ENCODE data around the gene SGMS1. TPM values are rescaled to one million over a fixed set of nuclear protein-coding genes. Genes with fewer than 3 reads are reported as not detected.
"Not testable (repeated sequence)": the region's sequence is repeated elsewhere in the genome, so short reads cannot be mapped to it uniquely, and the experiment has no call there.

The SGMS1 gene
- total and polyA plus RNA-seq, 2 donors (not counting 3 experiments of a cell fraction or from before 2014, with no cell fraction given): 9.7 to 23.7 TPM

DNA sequence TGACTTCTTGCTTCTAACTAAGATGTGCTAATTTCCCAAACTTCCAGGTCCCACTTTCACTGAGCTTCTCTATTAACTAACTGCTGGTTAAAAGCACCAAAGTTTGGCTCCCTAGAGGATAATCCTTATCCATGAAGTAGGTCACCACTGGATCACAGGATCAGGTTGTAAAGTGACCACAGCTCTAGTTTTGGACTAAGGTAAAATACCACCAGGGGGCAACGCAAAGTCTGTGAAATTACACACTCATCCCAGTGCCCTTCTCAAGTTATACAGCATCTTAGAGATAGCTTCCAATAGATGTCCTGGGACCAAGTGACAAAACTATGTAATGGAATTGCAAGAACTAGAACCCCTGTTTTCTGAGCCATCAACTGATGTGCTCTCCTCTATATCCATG lies 256.0 kb downstream of the SGMS1 start:
- Histone ChIP-seq H3K79me2 (ENCODE audit: control insufficient read depth, insufficient read depth, low read length) (no peaks in the 10 kb centered on the region), H3K27ac (ENCODE audit: insufficient read depth, low read depth, low read length) (no peak overlapping the region), H3K9me3 (replicated peaks; ENCODE audit: control insufficient read depth, insufficient read depth, low read length) (no peaks in the 10 kb centered on the region), H3K4me1 (ENCODE audit: control insufficient read depth, extremely low read depth, insufficient read depth, low read length) (peaks cover under 1% of the 10 kb centered on the region), H3K4me2 (ENCODE audit: insufficient read depth, low read length) (no peak overlapping the region), H3K36me3 (ENCODE audit: control insufficient read depth in 2 of 2, extremely low read depth in 1 of 2, insufficient read depth in 2 of 2, low read length in 2 of 2) (no peaks in the 10 kb centered on the region), H3K9me1 (replicated peaks; ENCODE audit: control insufficient read depth, extremely low read depth, insufficient read depth, low read length) (no peaks in the 10 kb centered on the region), H3K4me3 (replicated peaks in 1 of 3; ENCODE audit: insufficient read depth in 1 of 3, low read depth in 1 of 3, low read length in 3 of 3) (no peak overlapping the region), H3K9ac (replicated peaks; ENCODE audit: extremely low read depth, insufficient read depth, low read length) (no peak overlapping the region), H2AFZ (ENCODE audit: low read depth, low read length) (no peak overlapping the region), H3K27me3 (ENCODE audit: control insufficient read depth in 2 of 2, insufficient read depth in 2 of 2, low read length in 2 of 2) (no peaks in the 10 kb centered on the region), H4K20me1 (replicated peaks; ENCODE audit: control insufficient read depth, extremely low read depth, insufficient read depth, low read length) (no peaks in the 10 kb centered on the region)
- no peak for TF ChIP-seq FOS (IDR thresholded peaks at IDR 0.05; ENCODE audit: borderline replicate concordance, insufficient read depth, low read length)
- TF ChIP-seq, protein P1, sequence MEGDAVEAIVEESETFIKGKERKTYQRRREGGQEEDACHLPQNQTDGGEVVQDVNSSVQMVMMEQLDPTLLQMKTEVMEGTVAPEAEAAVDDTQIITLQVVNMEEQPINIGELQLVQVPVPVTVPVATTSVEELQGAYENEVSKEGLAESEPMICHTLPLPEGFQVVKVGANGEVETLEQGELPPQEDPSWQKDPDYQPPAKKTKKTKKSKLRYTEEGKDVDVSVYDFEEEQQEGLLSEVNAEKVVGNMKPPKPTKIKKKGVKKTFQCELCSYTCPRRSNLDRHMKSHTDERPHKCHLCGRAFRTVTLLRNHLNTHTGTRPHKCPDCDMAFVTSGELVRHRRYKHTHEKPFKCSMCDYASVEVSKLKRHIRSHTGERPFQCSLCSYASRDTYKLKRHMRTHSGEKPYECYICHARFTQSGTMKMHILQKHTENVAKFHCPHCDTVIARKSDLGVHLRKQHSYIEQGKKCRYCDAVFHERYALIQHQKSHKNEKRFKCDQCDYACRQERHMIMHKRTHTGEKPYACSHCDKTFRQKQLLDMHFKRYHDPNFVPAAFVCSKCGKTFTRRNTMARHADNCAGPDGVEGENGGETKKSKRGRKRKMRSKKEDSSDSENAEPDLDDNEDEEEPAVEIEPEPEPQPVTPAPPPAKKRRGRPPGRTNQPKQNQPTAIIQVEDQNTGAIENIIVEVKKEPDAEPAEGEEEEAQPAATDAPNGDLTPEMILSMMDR (IDR thresholded peaks at IDR 0.05; ENCODE audit: extremely low read depth in 1 of 2, insufficient read depth in 1 of 2, low read depth in 1 of 2, low read length in 2 of 2): peak; percentile 34 to 51
- ChIA-PET POLR2A (interaction anchor here (0.5 kb wide), 1 partner anchor 49 kb away, joined by 3 read pairs; no protein-coding TSS in a partner anchor), CTCF (interaction anchor here (0.6 to 3.7 kb wide), 47 partner anchors 9 to 292 kb away, joined by 3 to 106 read pairs (median 4); partner anchors contain the start of gene SGMS1)
- intact Hi-C loops (cut with micrococcal nuclease) (loop anchor here (1.0 kb wide), 2 partner anchors 54 to 255 kb away; no protein-coding TSS in a partner anchor), dilution Hi-C loops (cut with MboI; ENCODE audit: extremely low pct_ligation_motif_present, low sequenced_read_pairs) (no loop called here)
- no TSS peak for BruUV-seq (replicated peaks)
- DNase-seq (ENCODE audit: low read depth, low spot score): peak; percentile 61
- FAIRE-seq: peak; percentile 58

DNA sequence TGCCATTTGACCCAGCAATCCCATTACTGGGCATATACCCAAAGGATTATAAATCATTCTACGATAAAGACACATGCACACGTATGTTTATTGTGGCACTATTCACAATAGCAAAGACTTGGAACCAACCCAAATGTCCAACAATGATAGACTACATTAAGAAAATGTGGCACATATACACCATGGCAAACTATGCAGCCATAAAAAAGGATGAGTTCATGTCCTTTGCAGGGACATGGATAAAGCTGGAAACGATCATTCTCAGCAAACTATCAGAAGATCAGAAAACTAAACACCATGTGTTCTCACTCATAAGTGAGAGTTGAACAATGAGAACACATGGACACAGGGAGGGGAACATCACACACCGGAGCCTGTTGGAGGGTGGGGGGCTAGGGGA lies 257.3 kb downstream of the SGMS1 start:
- H3K4me2 ChIP-seq (ENCODE audit: insufficient read depth, low read length); BruUV-seq (replicated peaks); H3K27ac ChIP-seq (ENCODE audit: insufficient read depth, low read depth, low read length); intact Hi-C loops (cut with micrococcal nuclease); H3K4me3 ChIP-seq (replicated peaks in 1 of 3; ENCODE audit: insufficient read depth in 1 of 3, low read depth in 1 of 3, low read length in 3 of 3); H3K9me1 ChIP-seq (replicated peaks; ENCODE audit: control insufficient read depth, extremely low read depth, insufficient read depth, low read length); H4K20me1 ChIP-seq (replicated peaks; ENCODE audit: control insufficient read depth, extremely low read depth, insufficient read depth, low read length); H3K36me3 ChIP-seq (ENCODE audit: control insufficient read depth in 2 of 2, extremely low read depth in 1 of 2, insufficient read depth in 2 of 2, low read length in 2 of 2); H3K79me2 ChIP-seq (ENCODE audit: control insufficient read depth, insufficient read depth, low read length); H2AFZ ChIP-seq (ENCODE audit: low read depth, low read length); H3K9ac ChIP-seq (replicated peaks; ENCODE audit: extremely low read depth, insufficient read depth, low read length); H3K9me3 ChIP-seq (replicated peaks; ENCODE audit: control insufficient read depth, insufficient read depth, low read length); CTCF ChIA-PET; FAIRE-seq; H3K27me3 ChIP-seq (ENCODE audit: control insufficient read depth in 2 of 2, insufficient read depth in 2 of 2, low read length in 2 of 2); dilution Hi-C loops (cut with MboI; ENCODE audit: extremely low pct_ligation_motif_present, low sequenced_read_pairs); POLR2A ChIA-PET; DNase-seq (ENCODE audit: low read depth, low spot score); H3K4me1 ChIP-seq (ENCODE audit: control insufficient read depth, extremely low read depth, insufficient read depth, low read length): not testable (repeated sequence)

DNA sequence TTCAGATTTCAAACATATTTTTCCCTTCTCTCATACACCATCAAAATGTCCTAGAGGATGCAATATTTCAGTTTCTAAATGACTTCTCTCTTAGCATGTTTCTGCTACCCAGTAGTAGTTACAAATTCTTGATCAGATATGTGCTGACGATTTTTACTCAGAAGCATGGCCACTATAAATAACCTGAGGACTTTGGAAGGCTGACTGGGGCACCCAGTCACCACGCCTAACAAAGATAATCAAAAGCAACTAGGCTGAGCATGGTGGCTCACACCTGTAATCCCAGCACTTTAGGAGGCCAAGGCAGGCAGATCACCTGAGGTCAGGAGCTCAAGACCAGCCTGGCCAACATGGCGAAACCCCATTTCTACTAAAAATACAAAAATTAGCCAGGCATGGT lies 259.0 kb downstream of the SGMS1 start:
- FAIRE-seq; H2AFZ ChIP-seq (ENCODE audit: low read depth, low read length); H3K27ac ChIP-seq (ENCODE audit: insufficient read depth, low read depth, low read length); BruUV-seq (replicated peaks); H3K9me3 ChIP-seq (replicated peaks; ENCODE audit: control insufficient read depth, insufficient read depth, low read length); H3K36me3 ChIP-seq (ENCODE audit: control insufficient read depth in 2 of 2, extremely low read depth in 1 of 2, insufficient read depth in 2 of 2, low read length in 2 of 2); H3K4me3 ChIP-seq (replicated peaks in 1 of 3; ENCODE audit: insufficient read depth in 1 of 3, low read depth in 1 of 3, low read length in 3 of 3); H3K9ac ChIP-seq (replicated peaks; ENCODE audit: extremely low read depth, insufficient read depth, low read length); H3K27me3 ChIP-seq (ENCODE audit: control insufficient read depth in 2 of 2, insufficient read depth in 2 of 2, low read length in 2 of 2); H3K9me1 ChIP-seq (replicated peaks; ENCODE audit: control insufficient read depth, extremely low read depth, insufficient read depth, low read length); dilution Hi-C loops (cut with MboI; ENCODE audit: extremely low pct_ligation_motif_present, low sequenced_read_pairs); H4K20me1 ChIP-seq (replicated peaks; ENCODE audit: control insufficient read depth, extremely low read depth, insufficient read depth, low read length); CTCF ChIA-PET; H3K4me1 ChIP-seq (ENCODE audit: control insufficient read depth, extremely low read depth, insufficient read depth, low read length); intact Hi-C loops (cut with micrococcal nuclease); H3K79me2 ChIP-seq (ENCODE audit: control insufficient read depth, insufficient read depth, low read length); H3K4me2 ChIP-seq (ENCODE audit: insufficient read depth, low read length); POLR2A ChIA-PET; DNase-seq (ENCODE audit: low read depth, low spot score): not testable (repeated sequence)

Measured in endothelial cell of umbilical vein (primary cell).